Type B pancreatic cell (in vitro differentiated cells): ENCODE data around the gene NAT8. TPM values are rescaled to one million over a fixed set of nuclear protein-coding genes. Genes with fewer than 3 reads are reported as not detected.
"Not testable (repeated sequence)": the region's sequence is repeated elsewhere in the genome, so short reads cannot be mapped to it uniquely, and the experiment has no call there.

Experiments
- DNase-seq: peaks from one replicate; pipeline ENCODE4 v3.0.0; 2021; ENCODE audit warnings: mixed read lengths; ENCODE audit not compliant: unreplicated experiment; ENCODE audit errors: extremely low spot score
- H3K27ac Mint-ChIP-seq: 2 replicates; pipeline ENCODE4 v1.8.0; 2021; ENCODE audit warnings: mild to moderate bottlenecking, mixed read lengths
- H3K27me3 Mint-ChIP-seq: 2 replicates; pipeline ENCODE4 v1.8.0; 2021; ENCODE audit warnings: mixed read lengths
- H3K36me3 Mint-ChIP-seq: 2 replicates; pipeline ENCODE4 v1.8.0; 2021; ENCODE audit warnings: mixed read lengths
- H3K4me1 Mint-ChIP-seq: one replicate; pipeline ENCODE4 v1.8.0; 2021; ENCODE audit warnings: mixed read lengths; ENCODE audit not compliant: unreplicated experiment
- H3K4me3 Mint-ChIP-seq: 2 replicates; pipeline ENCODE4 v1.8.0; 2021; ENCODE audit warnings: mild to moderate bottlenecking, mixed read lengths
- H3K9me3 Mint-ChIP-seq: 2 replicates; pipeline ENCODE4 v1.8.0; 2021; ENCODE audit warnings: mixed read lengths
- CTCF ChIP-seq: fragments of 200-600 bp; sonication (generic); conservative IDR thresholded peaks from 2 replicates; pipeline ENCODE4 v1.5.0; 2021; ENCODE audit warnings: antibody characterized with exemption, mild to moderate bottlenecking
- total RNA-seq: library from RNA; stranded (reverse); gene quantifications from 2 replicates; pipeline ENCODE4 v1.2.1, GENCODE V29; 2021; ENCODE audit warnings: low replicate concordance

The NAT8 gene
- total RNA-seq, 1 donor from 2014 or later, result not detected

- H3K27ac Mint-ChIP-seq, result not testable (repeated sequence)
- peak; percentile 76 for TF ChIP-seq CTCF
Measured at GRCh38 chr2:73679951-73680571, 37.8 kb upstream of the NAT8 start.

GRCh38 chr2:73679237-73679636 is 37.0 kb upstream of the NAT8 start:
- not testable (repeated sequence) for H3K36me3 Mint-ChIP-seq, H3K4me1 Mint-ChIP-seq, H3K4me3 Mint-ChIP-seq, H3K9me3 Mint-ChIP-seq, H3K27ac Mint-ChIP-seq, DNase-seq
- H3K27me3 Mint-ChIP-seq, result peaks cover 21% of the 10 kb centered on the region

More at GRCh38 chr2:73679951-73680571, 37.8 kb upstream of the NAT8 start:
- H3K4me1 Mint-ChIP-seq, H3K9me3 Mint-ChIP-seq, H3K4me3 Mint-ChIP-seq, DNase-seq, H3K36me3 Mint-ChIP-seq: not testable (repeated sequence)
- H3K27me3 Mint-ChIP-seq, result peaks cover 24% of the 10 kb centered on the region

GRCh38 chr2:73678008-73678407 is 35.8 kb upstream of the NAT8 start:
- not testable (repeated sequence) for H3K4me1 Mint-ChIP-seq, H3K4me3 Mint-ChIP-seq, H3K27ac Mint-ChIP-seq, DNase-seq, H3K9me3 Mint-ChIP-seq, H3K36me3 Mint-ChIP-seq
- peaks cover 12% of the 10 kb centered on the region for H3K27me3 Mint-ChIP-seq

GRCh38 chr2:73676211-73676610 is 34.0 kb upstream of the NAT8 start:
- H3K36me3 Mint-ChIP-seq, H3K27me3 Mint-ChIP-seq, H3K4me3 Mint-ChIP-seq, H3K4me1 Mint-ChIP-seq, H3K27ac Mint-ChIP-seq, H3K9me3 Mint-ChIP-seq, DNase-seq: not testable (repeated sequence)

GRCh38 chr2:73674696-73675157 is 32.5 kb upstream of the NAT8 start:
- DNase-seq, H3K27ac Mint-ChIP-seq, H3K9me3 Mint-ChIP-seq, H3K36me3 Mint-ChIP-seq, H3K27me3 Mint-ChIP-seq, H3K4me1 Mint-ChIP-seq, H3K4me3 Mint-ChIP-seq: not testable (repeated sequence)

GRCh38 chr2:73669976-73670375 is 27.8 kb upstream of the NAT8 start:
- not testable (repeated sequence) for H3K27ac Mint-ChIP-seq, DNase-seq, H3K4me3 Mint-ChIP-seq, H3K36me3 Mint-ChIP-seq, H3K4me1 Mint-ChIP-seq, H3K9me3 Mint-ChIP-seq
- peaks cover 24% of the 10 kb centered on the region for H3K27me3 Mint-ChIP-seq

GRCh38 chr2:73667239-73667638 is 25.0 kb upstream of the NAT8 start:
- not testable (repeated sequence) for H3K9me3 Mint-ChIP-seq, H3K4me1 Mint-ChIP-seq, H3K36me3 Mint-ChIP-seq, H3K4me3 Mint-ChIP-seq, DNase-seq, H3K27ac Mint-ChIP-seq
- peaks cover 30% of the 10 kb centered on the region for H3K27me3 Mint-ChIP-seq

GRCh38 chr2:73654175-73654574 is 12.0 kb upstream of the NAT8 start:
- Mint-ChIP-seq H3K27me3 (peaks cover 6% of the 10 kb centered on the region), H3K9me3 (peaks cover 2% of the 10 kb centered on the region), H3K27ac (no peak overlapping the region), H3K4me3 (no peak overlapping the region), H3K36me3 (no peaks in the 10 kb centered on the region), H3K4me1 (no peaks in the 10 kb centered on the region)
- no peak for TF ChIP-seq CTCF
- DNase-seq, result no peak

- H3K36me3 Mint-ChIP-seq, result no peaks in the 10 kb centered on the region
- H3K4me1 Mint-ChIP-seq, result no peaks in the 10 kb centered on the region
- no peak overlapping the region for H3K4me3 Mint-ChIP-seq
- no peak for DNase-seq
- no peaks in the 10 kb centered on the region for H3K9me3 Mint-ChIP-seq
- H3K27ac Mint-ChIP-seq, result no peak overlapping the region
- peaks cover 4% of the 10 kb centered on the region for H3K27me3 Mint-ChIP-seq
- TF ChIP-seq CTCF, result no peak
Measured at GRCh38 chr2:73652348-73652747, 10.1 kb upstream of the NAT8 start.
